SHP77 (cell line): ENCODE measurements around the gene FHIT.

Source experiments
- DNase-seq, 2 experiments: peaks; one replicate each; lab custom pipeline; 2025; lab: John Stamatoyannopoulos, UW

FHIT gene

DNA sequence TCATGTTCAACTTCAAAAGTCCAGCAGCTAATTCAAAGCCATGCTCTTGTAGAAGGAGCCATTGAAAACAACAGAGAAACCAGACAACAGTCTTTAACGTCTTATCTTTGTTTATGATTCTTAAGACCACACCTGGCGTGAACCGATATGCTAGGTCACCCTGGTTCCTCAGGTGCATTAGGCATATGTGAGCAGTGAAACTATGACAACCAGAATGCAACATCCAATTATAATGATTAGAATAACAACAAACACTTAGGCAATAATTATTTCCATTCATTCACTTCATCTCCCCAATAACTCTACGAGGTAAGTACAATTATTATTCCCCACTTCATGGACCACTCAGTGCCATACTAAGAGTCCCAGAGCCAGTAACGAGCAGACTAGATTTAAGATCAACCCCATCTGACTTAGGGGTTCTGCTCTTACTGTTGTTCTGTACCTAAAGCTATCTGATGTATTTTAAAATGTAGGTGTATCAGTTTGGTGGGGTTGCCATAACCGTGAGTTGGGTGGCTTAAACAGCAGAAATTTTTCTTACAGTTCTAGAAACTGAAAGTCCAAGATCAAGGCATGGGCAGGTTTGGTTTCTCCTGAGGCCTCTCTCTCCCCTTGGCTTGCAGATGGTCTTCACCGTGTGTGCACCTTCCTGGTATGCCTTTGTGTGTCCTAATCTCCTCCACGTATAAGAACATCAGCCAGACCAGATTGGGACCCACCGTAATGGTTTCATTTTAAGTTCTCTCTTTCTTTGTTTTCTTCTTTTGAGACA lies 1203.6 kb downstream of the FHIT start:
- no peak for DNase-seq

DNA sequence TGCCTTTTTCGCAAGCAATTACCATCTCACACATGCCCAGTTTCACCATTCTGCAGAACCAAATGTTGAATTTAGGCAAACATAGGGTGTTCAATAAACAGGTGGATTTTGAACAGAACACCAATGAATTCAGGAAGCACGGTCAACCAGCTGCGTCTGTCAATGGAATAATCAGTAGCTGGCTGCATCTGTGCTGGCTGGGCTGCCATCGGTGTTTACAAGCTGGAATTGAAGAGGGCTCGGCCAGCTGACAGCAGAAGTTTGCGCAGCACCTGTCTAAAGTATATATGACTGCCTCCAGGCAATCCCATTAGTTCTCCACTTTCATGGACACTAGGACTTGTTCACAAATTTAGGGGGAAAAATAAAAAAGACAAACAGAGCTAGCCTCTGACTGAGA lies 1205.0 kb downstream of the FHIT start:
- peak; percentile 69 to 77 for DNase-seq

DNA sequence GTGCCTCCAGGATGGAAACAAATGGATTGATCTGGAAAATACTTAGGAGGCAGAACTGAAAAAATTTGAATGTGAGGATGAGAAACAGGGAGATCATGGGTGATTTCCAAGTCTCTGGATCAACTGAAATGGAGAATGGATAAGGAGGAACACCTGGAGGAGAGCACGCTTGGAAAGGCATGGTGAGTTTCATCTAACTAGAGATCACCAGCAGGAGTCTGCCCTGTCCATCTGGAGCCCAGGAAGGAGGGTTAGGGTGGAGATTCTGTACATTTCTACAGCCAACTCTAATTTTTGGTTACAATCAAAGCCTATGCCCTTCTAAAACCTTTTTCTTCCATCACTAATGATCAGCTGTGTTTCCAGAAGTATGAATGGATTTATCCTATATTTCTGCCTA lies 1205.6 kb downstream of the FHIT start:
- no peak for DNase-seq

DNA sequence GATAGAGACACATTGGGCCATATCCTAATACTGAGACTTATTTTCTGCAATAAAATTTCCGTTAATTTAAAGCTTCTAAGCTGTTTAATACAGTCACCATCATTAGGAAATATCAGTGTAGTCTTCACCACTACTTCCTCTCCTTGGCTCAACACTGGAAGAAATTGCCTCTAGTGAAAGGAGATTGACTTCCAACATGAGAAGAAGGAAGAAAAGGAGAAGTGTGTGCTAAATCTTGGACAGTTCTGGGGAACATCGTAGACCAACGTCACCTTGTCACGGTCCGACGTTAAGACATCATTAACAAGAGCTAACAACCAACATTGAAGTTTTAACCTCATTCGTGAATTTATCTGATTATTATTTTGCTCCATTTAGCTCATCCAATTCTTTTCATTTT lies 1214.4 kb downstream of the FHIT start:
- DNase-seq = no peak

DNA sequence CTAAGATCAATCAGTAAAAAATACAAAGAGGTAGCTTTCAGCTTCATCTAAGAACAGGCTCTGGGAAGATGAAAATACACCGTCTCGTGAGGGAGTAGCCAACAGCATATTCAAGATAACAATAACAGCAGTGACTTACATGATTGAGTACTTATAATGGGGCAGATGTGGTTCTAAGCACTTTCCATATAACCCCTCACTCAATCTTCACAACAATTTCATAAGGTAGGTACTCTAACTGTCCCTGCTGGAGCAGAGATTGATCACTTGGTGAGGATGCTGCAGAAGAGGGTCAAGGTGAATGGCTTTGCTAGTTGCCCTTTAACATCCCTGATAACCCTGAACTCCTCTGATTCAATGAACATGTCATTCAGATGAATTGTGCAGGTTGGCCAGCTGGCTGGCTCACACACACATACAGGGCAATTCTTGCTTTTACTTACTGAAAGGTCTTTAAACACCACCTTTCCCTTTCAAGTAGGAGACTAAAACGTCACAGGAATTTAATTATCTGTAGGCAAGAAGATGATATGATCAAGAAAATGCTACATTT lies 1217.3 kb downstream of the FHIT start:
- no peak for DNase-seq

DNA sequence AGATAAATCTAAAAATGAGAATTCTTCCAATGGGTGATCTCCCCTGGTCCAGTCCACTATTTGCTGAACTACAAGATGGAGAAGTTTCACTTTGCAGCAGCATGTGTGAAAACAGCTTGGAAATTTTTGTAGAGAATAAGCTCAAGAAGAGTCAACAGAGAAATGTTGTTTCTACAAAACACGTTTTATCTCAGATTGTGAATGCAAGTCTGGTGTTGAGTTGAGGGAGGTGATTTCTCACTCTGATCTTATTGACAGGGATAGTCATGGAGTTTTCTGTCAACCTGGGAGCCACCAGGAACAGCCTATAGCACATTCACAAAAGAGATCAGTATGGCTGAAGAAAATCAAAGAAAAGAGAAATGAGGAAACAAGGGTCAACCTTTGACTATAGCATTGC lies 1220.3 kb downstream of the FHIT start:
- no peak for DNase-seq

DNA sequence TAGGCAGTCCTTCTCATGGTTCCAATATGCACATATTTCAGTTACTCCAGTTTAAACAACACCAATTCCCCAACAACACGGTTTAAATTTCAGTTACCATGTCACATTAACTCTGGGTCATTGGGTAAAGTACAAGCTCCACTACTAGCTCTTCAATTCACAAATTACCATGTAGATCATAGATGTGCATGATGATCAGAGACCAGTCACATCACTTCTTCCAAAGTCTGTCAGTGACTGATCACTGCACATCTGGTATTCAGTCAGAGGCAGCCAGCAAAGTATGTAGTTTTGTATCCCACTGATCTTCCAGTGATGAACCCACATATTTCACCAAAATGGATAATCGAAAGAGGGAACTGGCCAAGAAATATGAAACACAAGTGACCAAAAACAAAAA lies 1223.0 kb downstream of the FHIT start:
- DNase-seq = no peak

DNA sequence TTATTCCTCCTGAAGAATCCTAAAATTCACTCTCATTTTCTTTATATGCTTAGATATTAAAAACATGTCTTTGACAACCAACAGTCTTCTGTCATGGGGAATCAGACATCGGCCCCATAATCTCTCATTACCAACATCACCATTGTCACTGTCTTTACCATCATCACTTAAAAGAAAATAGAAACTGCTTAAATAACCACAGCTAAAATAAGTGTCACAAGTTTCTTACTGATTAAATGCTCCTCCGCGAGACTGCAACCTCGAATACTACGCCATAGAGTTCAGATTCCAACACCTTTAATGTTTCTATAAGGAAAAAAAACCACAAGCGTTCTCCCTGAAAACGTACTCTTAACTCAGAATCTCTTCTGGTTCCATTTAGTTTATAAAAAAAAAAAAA lies 1223.9 kb downstream of the FHIT start:
- no peak for DNase-seq

DNA sequence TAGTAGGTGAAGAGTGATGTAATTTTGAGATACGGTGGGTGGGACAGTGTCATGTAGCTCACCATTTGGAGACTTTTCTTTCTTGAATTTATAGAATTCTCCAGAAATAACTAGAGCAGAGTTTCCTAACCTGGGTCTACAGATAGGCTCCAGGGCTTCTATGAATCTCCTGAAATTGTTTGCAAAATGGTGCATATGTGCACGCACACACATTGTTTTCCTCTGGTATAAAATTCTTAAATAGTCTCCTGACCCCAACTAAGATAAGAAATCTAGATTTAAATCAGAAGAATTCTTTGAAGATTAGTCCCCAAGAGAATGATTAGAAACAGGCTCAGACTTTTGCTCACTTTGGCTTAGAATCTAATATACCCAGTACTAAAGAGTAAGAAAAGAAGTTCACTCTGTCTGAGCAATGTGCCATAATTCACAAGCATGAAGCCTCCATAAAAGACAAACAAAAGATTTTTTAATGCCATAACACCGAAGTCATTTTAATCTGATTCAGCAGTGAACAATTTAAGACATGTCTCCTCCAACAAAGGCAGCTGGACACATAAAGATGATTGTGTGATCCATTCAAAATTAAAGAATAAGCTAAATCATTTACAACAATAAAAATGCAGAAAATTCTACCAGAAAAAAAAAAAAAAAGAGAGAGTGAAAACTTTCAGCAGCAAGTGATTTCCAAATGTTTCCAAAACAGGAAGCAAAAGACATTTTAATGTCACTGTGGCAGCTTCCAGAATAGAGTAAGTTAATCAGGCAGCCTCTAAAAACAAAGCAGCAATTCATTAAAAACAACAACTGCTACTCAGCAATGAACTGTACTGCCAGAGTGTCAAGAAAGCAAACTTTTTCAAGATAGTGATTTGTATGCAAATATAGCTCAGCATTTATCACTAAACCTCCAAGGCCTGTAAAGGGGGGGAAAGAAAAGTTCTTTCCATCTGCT lies 1225.9 kb downstream of the FHIT start:
- no peak for DNase-seq

DNA sequence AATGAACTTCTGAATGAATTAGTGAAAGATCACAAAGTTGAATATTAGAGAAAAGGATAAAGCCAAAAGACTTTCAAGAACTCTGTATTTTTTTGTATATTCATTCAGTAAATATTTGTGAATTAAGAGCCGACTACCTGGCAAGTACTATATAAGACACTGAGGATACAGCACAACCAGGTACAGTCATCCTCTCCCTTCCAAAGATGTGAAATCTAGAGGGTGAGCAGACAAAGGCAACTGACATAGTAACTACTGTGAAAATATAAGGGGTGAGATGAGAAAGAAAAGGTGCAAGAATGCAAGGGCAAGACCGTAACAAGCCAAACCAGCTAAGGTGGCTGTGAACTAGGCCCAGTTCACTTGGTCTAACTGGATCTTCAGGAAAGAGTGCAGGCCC lies 1226.9 kb downstream of the FHIT start:
- no peak for DNase-seq

DNA sequence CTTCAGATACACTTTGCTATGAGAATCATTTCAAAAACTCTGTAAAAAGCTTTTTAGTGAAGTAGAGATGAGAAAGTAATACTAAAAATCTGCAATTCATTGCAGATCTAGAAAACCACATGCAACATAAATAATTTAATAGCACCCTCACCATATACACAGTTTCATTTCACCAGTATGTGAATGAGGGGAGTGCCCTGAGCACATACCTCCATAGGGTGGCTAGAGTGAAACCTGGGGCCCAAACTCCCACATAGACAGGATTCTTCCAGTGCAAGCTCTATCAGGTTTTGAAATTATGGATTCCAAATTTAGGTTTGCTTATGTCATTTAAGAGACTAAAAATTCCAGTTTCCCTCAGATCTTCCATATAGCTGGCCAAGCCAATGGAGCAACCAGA lies 1228.1 kb downstream of the FHIT start:
- DNase-seq = no peak

DNA sequence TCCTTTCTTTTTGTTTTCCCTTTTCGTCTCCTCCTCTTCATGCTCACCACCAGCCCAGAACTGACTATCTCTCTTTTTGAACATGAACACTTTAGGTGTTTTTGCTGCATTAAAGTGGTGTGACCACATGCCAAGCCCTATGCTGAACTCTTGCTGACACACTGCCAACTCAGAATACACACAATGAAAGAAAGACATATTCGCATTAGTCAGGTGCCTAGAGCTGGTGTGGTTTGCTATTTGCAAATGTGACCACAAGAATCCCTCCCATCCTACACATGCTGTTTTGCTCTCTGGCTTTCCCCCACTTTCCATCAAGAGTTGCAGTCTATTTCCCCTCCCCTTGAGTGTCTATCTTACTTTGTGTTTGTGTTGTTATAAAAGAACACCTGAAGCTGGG lies 1233.6 kb downstream of the FHIT start:
- no peak for DNase-seq

DNA sequence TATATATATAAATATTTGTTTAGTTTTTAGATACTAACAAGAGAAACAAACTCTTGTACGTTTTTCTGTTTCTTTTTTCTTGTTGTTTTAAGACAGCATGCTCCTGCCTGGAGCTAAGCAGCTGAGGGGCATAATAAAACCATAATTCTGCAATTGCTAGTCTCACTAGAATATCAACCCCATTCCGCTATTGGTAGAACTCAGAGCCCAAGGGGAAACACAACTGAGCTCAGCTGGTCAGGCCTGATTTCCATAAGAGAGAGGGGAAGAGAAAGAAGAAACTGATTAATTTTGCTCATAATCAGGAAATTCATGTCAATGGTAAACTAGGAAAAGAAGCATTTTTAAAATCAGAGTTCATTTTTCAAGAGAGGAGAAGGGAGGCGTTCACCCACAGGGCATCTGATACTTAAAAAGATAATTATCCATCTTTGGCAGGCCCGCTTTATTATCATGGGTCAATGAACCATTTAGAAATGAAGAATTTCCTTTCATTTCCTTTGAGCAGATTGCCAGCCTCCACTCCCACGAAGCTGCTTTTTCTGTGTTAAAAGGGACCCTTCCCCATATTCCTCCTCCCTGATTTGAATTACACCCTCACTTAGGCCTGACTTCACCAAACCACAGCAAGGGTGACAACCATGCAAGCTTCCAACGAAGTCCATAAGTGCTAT lies 1236.1 kb downstream of the FHIT start:
- DNase-seq = no peak

DNA sequence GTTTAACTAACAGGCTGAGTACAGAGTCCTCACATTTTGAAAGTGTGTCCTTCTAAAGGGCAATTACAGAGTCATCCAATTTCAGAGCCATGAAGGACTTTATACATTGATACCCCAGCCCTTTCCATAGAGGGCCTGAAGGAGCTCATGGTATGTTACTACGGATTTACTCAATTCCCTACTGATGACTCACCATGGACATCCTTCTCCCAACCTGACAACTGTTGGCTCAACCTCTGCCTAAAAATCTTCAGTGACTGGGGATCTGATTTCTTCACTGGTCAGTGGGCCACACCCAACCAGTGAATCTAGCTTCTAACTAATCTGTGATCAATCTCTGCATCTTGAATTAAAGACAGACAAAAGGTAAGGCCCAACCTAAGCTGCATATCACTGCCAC lies 1238.0 kb downstream of the FHIT start:
- no peak for DNase-seq

DNA sequence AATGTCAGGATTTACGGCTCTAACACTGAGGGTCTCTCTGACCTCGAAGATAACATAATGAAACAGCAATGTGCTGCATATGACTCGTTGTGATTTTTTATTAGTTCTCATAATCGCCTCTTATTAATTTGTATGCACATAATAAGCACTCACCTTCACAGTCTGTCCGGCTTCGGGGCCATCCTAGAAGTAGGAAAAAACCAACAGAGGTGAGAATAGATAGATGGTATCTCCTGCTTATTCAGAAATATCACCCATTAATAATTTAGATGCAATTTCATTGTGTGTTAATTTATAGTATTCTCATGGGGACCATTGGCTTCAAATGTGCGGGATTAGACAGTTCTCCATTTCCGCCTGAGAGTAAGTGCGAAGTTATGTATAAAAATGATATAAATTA lies 1240.0 kb downstream of the FHIT start:
- no peak for DNase-seq

DNA sequence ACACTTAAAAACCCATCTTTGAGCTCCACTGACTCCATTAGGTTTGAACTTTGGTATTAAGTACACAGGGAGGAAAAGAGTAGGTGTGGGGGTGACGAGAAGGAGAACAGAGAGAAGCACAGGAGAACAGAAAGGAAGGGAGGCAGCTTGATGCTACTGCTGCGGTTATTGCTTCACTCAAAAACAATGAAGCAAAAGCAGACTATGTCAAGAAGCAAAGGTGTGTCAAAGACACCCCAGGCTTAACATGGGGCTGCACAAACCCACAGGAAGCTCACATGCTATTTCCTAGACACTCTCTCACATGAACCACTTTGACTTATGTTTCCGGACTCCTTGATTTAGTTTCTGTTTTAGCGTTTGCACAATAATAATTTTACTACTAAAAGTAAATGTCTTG lies 1240.5 kb downstream of the FHIT start:
- DNase-seq = no peak

DNA sequence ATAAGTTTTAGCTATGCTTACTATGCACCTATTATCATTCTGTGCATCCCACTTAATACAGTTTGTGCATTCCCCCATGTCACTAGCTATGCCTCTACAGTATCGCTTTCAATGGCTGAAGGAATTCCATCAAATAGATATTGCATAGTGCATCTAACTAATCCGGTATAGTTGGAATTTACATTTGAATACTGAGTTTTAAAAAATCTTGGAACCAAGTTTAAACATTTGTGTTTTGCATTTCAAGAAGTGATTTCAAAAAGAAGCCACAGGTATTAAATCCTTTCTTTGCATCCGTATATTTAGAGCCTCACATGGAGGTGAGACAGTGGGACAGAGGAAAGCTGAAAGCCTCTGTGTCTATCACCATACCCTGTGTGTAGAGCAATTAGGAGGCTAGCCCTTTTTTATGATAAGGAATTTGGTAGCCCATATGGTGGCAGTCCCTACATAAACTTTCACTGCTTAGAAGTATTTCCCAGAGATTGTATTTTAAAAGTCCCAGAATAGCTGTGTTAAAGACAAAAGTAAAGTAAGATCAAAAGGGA lies 1241.2 kb downstream of the FHIT start:
- DNase-seq = no peak

DNA sequence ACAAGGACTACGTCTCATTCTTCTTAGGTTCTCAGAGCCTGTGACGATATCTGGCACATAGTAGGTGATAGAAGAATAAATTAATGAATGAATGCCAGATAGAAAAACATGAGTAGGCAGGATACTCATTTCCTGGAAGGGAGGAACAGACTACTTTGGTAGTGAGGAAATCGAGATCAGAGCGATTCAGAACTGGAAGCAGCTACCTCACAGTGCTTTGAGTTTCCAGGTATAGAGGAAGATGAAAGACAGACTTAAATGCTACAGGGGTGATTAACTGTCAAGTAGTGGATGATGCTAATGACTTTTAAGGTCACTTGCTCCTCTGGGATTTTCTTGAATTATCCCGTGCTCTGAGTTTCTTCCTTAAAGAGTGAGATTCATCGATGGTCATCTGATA lies 1249.9 kb downstream of the FHIT start:
- DNase-seq = no peak

DNA sequence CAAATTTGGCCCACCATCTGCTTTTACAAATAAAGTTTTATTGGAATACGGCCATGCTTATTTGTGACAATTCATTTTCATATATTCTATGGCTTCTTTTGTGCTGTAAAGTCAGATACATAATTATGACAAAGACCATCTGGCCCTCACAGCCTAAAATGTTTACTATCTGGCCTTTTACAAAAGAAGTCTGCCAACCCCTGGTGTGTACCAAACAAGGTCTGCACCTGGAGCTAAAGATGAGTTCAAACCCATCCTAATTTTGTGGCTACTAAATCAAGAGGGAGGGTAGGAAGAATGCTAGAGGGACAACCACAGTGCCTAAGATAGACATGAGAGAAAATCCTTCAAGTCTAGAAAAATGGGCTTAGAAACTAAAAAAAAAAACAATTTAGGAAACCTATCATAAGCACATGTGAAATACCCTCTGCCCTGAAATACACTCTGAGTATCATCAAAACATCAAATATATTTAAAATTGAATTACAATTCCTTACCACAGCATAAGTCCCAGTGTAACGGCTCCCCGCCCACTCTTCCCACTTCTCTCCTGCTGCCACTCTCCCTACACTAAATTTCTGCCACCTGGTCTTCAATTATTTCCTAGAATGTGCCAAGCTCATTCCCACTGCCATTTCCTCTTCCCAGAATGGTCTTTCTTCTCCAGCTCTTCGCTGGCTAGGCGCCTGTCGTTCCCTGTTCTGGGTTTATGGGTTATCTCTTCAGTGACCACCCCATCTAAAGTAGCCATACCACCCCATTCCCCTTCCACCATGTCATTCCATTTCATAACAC lies 1250.7 kb downstream of the FHIT start:
- DNase-seq = no peak

DNA sequence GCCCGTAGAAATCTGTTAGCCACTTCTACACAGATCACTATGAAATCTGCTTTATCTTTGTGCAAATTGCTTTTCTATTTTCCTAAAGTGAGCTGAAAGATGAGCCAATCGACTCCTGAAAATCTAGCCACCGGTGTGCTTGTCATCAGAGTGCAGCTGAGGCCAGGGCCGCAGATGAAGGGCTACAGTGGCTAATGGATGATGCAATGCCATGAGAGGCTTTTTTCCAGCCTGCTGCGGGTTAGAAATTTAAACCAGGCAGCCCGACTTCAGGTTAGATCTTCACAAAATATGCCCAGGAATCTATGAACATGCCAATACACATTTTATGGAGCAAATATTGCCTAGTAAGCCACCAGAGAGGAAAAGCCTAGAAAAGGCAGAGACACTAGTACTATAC lies 1253.2 kb downstream of the FHIT start:
- DNase-seq = no peak

DNA sequence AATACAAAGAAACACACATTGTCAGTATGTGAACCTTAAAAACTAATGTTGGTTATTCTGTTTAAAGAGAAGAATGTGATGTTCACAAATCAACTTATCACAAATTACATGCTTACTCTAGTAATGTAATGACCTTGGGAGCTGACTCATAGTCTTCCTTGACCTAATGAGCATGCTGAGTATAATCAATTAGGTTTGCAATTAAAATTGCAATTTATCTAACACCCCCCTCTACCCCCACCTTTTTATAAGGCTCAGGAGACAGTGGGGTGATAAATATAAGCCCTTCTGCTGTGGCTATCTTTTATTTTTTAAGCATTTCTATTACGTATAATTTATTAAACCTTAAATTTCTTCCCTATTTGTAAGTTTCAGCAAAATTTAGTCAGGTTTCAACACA lies 1253.7 kb downstream of the FHIT start:
- no peak for DNase-seq
